ENCODE measurements around the gene UAP1. TPM values are rescaled to one million over a fixed set of nuclear protein-coding genes. Genes with fewer than 3 reads are reported as not detected.
A peak's percentile ranks its signal among the peaks of the same experiment; 100 is the strongest.
"Not testable (repeated sequence)": the region's sequence is repeated elsewhere in the genome, so short reads cannot be mapped to it uniquely, and the experiment has no call there.

Gene UAP1
- total and polyA plus RNA-seq, 2 donors, result 21.9 to 56.3 TPM

DNA sequence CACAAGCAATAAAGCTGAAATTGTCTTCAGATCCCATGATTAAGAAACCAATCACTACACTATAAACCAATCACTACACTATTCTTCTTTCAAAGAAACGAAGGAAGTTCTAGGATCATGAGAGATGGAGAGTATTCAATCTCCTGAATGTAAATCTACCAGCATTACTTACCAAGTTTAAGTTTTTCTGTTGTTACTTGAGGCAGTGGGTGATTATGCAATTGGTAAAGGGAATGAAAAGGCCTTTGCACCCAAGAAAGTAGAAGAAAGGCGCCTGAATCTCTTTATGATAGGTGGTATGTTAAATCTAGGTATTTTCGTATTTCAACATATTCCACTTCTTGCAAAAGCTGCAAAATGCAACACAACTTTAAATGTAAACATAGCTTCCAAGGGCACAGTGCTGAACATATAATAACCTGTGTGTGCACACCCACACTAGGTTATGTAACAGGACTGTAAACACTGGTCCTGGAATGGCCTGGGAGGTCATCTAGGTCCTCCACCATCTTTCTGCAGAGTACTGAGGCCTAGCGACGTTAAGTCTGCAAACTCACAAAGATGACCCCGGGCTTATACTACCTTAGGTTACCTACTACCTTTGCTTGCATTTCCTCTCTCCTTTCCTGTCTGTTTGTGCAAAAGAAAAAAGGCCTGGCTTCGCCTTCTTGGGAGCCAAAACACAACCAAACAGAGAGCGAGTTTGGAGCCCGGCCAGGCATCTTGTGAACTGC, 1.1 kb upstream of the UAP1 start:
- peaks cover 0 to 2% of the 10 kb centered on the region in 2 donors for H3K27me3 ChIP-seq (ENCODE audit: control insufficient read depth in 2 of 2, insufficient read depth in 1 of 2, low read length in 1 of 2)
- no peaks in the 10 kb centered on the region for H3K36me3 ChIP-seq (ENCODE audit: control insufficient read depth in 2 of 2, insufficient read depth in 2 of 2, low read length in 1 of 2)
- WGBS, result 72% methylated on average over 9 of the region's 9 CpGs
- peak in 1 of 9 donors; percentile 3 for DNase-seq (ENCODE audit: low read depth in 6 of 9, low spot score in 9 of 9)
- H3K27ac ChIP-seq (ENCODE audit: low read depth in 1 of 2, low read length in 1 of 2), result peak overlapping the region; percentile 77 to 80
- H3K4me1 ChIP-seq (ENCODE audit: control insufficient read depth in 2 of 2, insufficient read depth in 2 of 2, low read length in 2 of 2), result peaks cover 5 to 12% of the 10 kb centered on the region in 2 donors
- H3K9me3 ChIP-seq (ENCODE audit: control insufficient read depth in 2 of 2, insufficient read depth in 1 of 2, low read length in 1 of 2), result peaks cover 0 to 4% of the 10 kb centered on the region in 2 donors
- H3K4me3 ChIP-seq (ENCODE audit: low read length in 2 of 2), result peak overlapping the region; percentile 78 to 83

DNA sequence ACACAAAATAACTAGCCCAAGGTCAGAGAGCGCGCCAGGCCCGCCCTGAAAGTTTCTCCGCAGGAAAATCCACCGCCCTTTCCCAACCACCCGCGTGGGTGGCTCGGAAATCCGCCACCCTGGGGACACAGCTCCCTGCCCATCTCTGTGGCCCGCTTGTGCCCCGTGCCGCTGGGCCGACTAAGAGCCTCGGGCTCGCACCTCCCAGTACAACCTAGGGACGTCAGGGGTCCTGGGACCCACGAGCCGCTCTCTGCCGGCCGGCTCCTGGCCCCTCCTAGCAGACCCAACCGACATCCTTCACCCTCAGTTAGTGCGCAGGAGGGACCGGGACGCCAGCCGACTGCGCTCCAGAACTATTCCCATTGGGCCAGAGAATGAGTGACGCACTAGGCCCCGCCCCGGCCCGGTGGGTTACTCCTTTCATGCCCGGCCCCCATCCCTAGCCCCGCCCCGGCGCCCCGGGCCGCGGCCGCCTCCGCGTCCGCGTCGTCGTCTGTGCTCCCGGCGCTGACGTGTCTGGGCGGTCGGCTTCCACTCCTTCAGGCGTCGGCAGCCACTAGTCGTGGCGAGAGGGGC, 396 bp upstream of the UAP1 start:
- Histone ChIP-seq H3K27ac (ENCODE audit: low read depth in 1 of 2, low read length in 1 of 2) (peak overlapping the region; percentile 77 to 80), H3K4me1 (ENCODE audit: control insufficient read depth in 2 of 2, insufficient read depth in 2 of 2, low read length in 2 of 2) (peaks cover 5 to 12% of the 10 kb centered on the region in 2 donors)
- 1% methylated on average over 53 of the region's 53 CpGs for WGBS

GRCh38 chr1:162562470-162562828, 927 bp downstream of the UAP1 start:
- Histone ChIP-seq H3K4me3 (ENCODE audit: low read length in 2 of 2) (peak overlapping the region in 1 of 2 donors; percentile 83), H3K36me3 (ENCODE audit: control insufficient read depth in 2 of 2, insufficient read depth in 2 of 2, low read length in 1 of 2) (no peaks in the 10 kb centered on the region), H3K4me1 (ENCODE audit: control insufficient read depth in 2 of 2, insufficient read depth in 2 of 2, low read length in 2 of 2) (peaks cover 5 to 12% of the 10 kb centered on the region in 2 donors), H3K27ac (ENCODE audit: low read depth in 1 of 2, low read length in 1 of 2) (no peak overlapping the region), H3K9me3 (ENCODE audit: control insufficient read depth in 2 of 2, insufficient read depth in 1 of 2, low read length in 1 of 2) (peaks cover 0 to 4% of the 10 kb centered on the region in 2 donors), H3K27me3 (ENCODE audit: control insufficient read depth in 2 of 2, insufficient read depth in 1 of 2, low read length in 1 of 2) (peaks cover 0 to 2% of the 10 kb centered on the region in 2 donors)
- DNase-seq (ENCODE audit: low read depth in 6 of 9, low spot score in 9 of 9), result peak in 4 of 9 donors; percentile 3 to 20 (median 8)
- 94% methylated on average over 5 of the region's 5 CpGs for WGBS

More for the DNA sequence above, 396 bp upstream of the UAP1 start:
- peak; percentile 75 to 97 (median 93) for DNase-seq (ENCODE audit: low read depth in 6 of 9, low spot score in 9 of 9)
- H3K27me3 ChIP-seq (ENCODE audit: control insufficient read depth in 2 of 2, insufficient read depth in 1 of 2, low read length in 1 of 2), result peaks cover 0 to 2% of the 10 kb centered on the region in 2 donors
- H3K36me3 ChIP-seq (ENCODE audit: control insufficient read depth in 2 of 2, insufficient read depth in 2 of 2, low read length in 1 of 2), result no peaks in the 10 kb centered on the region
- H3K4me3 ChIP-seq (ENCODE audit: low read length in 2 of 2), result peak overlapping the region; percentile 78 to 83
- H3K9me3 ChIP-seq (ENCODE audit: control insufficient read depth in 2 of 2, insufficient read depth in 1 of 2, low read length in 1 of 2), result peaks cover 0 to 4% of the 10 kb centered on the region in 2 donors

GRCh38 chr1:162564762-162565218, 3.3 kb downstream of the UAP1 start:
- Histone ChIP-seq H3K4me1 (ENCODE audit: control insufficient read depth in 2 of 2, insufficient read depth in 2 of 2, low read length in 2 of 2) (peaks cover 5 to 12% of the 10 kb centered on the region in 2 donors), H3K4me3 (ENCODE audit: low read length in 2 of 2) (no peak overlapping the region)

DNA sequence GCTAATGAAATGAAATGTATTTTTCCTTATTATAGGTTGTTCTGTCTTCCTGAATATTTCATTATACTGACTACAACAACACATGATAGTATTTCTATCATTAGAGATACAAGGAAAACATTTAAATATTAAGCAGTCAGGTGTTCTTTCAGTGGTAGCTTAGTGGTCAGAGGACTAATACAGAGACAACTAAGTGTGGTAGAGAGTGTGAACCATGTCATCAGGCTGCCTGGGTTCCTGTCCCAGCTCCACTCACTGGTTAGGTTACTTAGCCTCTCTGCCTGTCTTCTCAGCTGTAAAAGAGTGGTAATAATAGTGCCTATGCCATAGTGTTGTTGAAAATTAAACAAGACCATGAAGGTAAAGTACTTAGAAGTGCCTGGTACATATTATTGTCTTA, 3.9 kb downstream of the UAP1 start:
- DNase-seq (ENCODE audit: low read depth in 6 of 9, low spot score in 9 of 9), result no peak
- peaks cover 0 to 2% of the 10 kb centered on the region in 2 donors for H3K27me3 ChIP-seq (ENCODE audit: control insufficient read depth in 2 of 2, insufficient read depth in 1 of 2, low read length in 1 of 2)
- no peak overlapping the region for H3K27ac ChIP-seq (ENCODE audit: low read depth in 1 of 2, low read length in 1 of 2)
- no peak overlapping the region for H3K4me3 ChIP-seq (ENCODE audit: low read length in 2 of 2)
- H3K36me3 ChIP-seq (ENCODE audit: control insufficient read depth in 2 of 2, insufficient read depth in 2 of 2, low read length in 1 of 2), result no peaks in the 10 kb centered on the region
- H3K4me1 ChIP-seq (ENCODE audit: control insufficient read depth in 2 of 2, insufficient read depth in 2 of 2, low read length in 2 of 2), result peaks cover 5 to 12% of the 10 kb centered on the region in 2 donors
- peaks cover 0 to 4% of the 10 kb centered on the region in 2 donors for H3K9me3 ChIP-seq (ENCODE audit: control insufficient read depth in 2 of 2, insufficient read depth in 1 of 2, low read length in 1 of 2)

More at GRCh38 chr1:162564762-162565218, 3.3 kb downstream of the UAP1 start:
- WGBS, result 82% methylated on average over 5 of the region's 5 CpGs
- Histone ChIP-seq H3K27me3 (ENCODE audit: control insufficient read depth in 2 of 2, insufficient read depth in 1 of 2, low read length in 1 of 2) (peaks cover 0 to 2% of the 10 kb centered on the region in 2 donors), H3K36me3 (ENCODE audit: control insufficient read depth in 2 of 2, insufficient read depth in 2 of 2, low read length in 1 of 2) (no peaks in the 10 kb centered on the region), H3K27ac (ENCODE audit: low read depth in 1 of 2, low read length in 1 of 2) (no peak overlapping the region), H3K9me3 (ENCODE audit: control insufficient read depth in 2 of 2, insufficient read depth in 1 of 2, low read length in 1 of 2) (peaks cover 0 to 4% of the 10 kb centered on the region in 2 donors)
- no peak for DNase-seq (ENCODE audit: low read depth in 6 of 9, low spot score in 9 of 9)

DNA sequence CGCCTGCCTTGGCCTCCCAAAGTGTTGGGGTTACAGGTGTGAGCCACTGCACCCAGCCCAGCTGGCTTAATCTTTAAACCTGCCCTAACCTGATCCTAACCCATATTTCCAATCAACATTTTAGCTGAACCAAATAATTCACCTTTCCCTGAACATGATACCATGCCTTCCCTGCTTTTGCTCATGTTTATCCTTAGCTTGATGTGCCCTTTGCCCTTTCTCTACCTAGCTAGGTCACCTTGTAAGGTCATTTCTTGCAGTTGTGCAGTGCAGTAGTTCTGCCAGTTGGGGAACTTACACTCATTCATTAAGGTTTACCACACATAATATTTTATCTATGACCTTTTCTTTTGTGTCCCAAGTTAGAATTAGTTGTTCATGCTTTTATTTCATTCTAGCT, 5.3 kb downstream of the UAP1 start:
- H3K27ac ChIP-seq (ENCODE audit: low read depth in 1 of 2, low read length in 1 of 2), result no peak overlapping the region
- H3K27me3 ChIP-seq (ENCODE audit: control insufficient read depth in 2 of 2, insufficient read depth in 1 of 2, low read length in 1 of 2), result peaks cover 0 to under 1% of the 10 kb centered on the region in 2 donors
- H3K4me1 ChIP-seq (ENCODE audit: control insufficient read depth in 2 of 2, insufficient read depth in 2 of 2, low read length in 2 of 2), result peaks cover 4 to 6% of the 10 kb centered on the region in 2 donors
- no peak overlapping the region for H3K4me3 ChIP-seq (ENCODE audit: low read length in 2 of 2)
- no peaks in the 10 kb centered on the region for H3K36me3 ChIP-seq (ENCODE audit: control insufficient read depth in 2 of 2, insufficient read depth in 2 of 2, low read length in 1 of 2)
- DNase-seq (ENCODE audit: low read depth in 6 of 9, low spot score in 9 of 9), result no peak
- H3K9me3 ChIP-seq (ENCODE audit: control insufficient read depth in 2 of 2, insufficient read depth in 1 of 2, low read length in 1 of 2), result no peaks in the 10 kb centered on the region
- 98% methylated on average over 1 of the region's 1 CpG for WGBS

- Histone ChIP-seq H3K27me3 (ENCODE audit: control insufficient read depth in 2 of 2, insufficient read depth in 1 of 2, low read length in 1 of 2) (no peaks in the 10 kb centered on the region), H3K27ac (ENCODE audit: low read depth in 1 of 2, low read length in 1 of 2) (no peak overlapping the region), H3K4me1 (ENCODE audit: control insufficient read depth in 2 of 2, insufficient read depth in 2 of 2, low read length in 2 of 2) (no peaks in the 10 kb centered on the region), H3K36me3 (ENCODE audit: control insufficient read depth in 2 of 2, insufficient read depth in 2 of 2, low read length in 1 of 2) (no peaks in the 10 kb centered on the region), H3K9me3 (ENCODE audit: control insufficient read depth in 2 of 2, insufficient read depth in 1 of 2, low read length in 1 of 2) (no peaks in the 10 kb centered on the region), H3K4me3 (ENCODE audit: low read length in 2 of 2) (no peak overlapping the region)
- WGBS, result 57% methylated on average over 4 of the region's 4 CpGs
- DNase-seq (ENCODE audit: low read depth in 6 of 9, low spot score in 9 of 9), result no peak
Observed at GRCh38 chr1:162568802-162569201, 7.3 kb downstream of the UAP1 start.

DNA sequence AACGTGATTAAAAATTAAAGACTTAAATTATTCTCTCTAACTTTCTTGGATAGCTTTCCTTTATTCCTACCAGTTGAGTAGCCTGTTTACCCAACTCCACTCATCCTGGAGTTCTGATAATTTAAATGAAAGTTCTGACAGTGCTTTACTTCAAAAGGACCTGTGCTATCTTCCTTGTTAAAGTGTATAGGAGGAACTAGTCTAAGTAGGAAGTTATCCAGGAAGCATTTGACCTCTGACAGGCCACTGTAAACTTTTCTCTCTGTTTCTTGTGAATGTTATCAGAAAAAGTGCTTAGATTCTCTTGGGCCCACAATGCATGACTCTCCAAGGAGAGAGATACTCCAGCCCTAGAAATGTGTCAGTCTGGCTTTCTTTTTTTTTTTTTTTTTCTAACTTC, 9.2 kb downstream of the UAP1 start:
- no peak for DNase-seq (ENCODE audit: low read depth in 6 of 9, low spot score in 9 of 9)
- H3K27ac ChIP-seq (ENCODE audit: low read depth in 1 of 2, low read length in 1 of 2), result no peak overlapping the region
- H3K4me1 ChIP-seq (ENCODE audit: control insufficient read depth in 2 of 2, insufficient read depth in 2 of 2, low read length in 2 of 2), result no peaks in the 10 kb centered on the region
- H3K27me3 ChIP-seq (ENCODE audit: control insufficient read depth in 2 of 2, insufficient read depth in 1 of 2, low read length in 1 of 2), result no peaks in the 10 kb centered on the region
- H3K36me3 ChIP-seq (ENCODE audit: control insufficient read depth in 2 of 2, insufficient read depth in 2 of 2, low read length in 1 of 2), result no peaks in the 10 kb centered on the region
- H3K4me3 ChIP-seq (ENCODE audit: low read length in 2 of 2), result no peak overlapping the region
- no peaks in the 10 kb centered on the region for H3K9me3 ChIP-seq (ENCODE audit: control insufficient read depth in 2 of 2, insufficient read depth in 1 of 2, low read length in 1 of 2)
- WGBS, result 96% methylated on average over 1 of the region's 1 CpG

DNA sequence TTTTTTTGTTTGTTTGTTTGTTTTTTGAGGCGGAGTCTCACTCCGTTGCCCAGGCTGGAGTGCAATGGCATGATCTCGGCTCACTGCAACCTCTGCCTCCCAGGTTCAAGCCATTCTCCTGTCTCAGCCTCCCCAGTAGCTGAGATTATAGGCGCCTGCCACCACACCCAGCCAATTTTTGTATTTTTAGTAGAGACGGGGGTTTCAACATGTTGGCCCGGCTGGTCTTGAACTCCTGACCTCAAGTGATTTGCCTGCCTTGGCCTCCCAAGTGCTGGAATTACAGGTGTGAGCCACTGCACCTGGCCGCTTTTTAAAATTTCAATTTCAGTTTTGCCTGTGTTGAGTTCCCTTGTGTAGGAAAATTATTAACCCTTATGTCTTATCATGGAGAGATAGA, 9.6 kb downstream of the UAP1 start:
- WGBS, result 97% methylated on average over 7 of the region's 7 CpGs
- H3K4me3 ChIP-seq (ENCODE audit: low read length in 2 of 2); H3K27me3 ChIP-seq (ENCODE audit: control insufficient read depth in 2 of 2, insufficient read depth in 1 of 2, low read length in 1 of 2); DNase-seq (ENCODE audit: low read depth in 6 of 9, low spot score in 9 of 9); H3K27ac ChIP-seq (ENCODE audit: low read depth in 1 of 2, low read length in 1 of 2); H3K36me3 ChIP-seq (ENCODE audit: control insufficient read depth in 2 of 2, insufficient read depth in 2 of 2, low read length in 1 of 2); H3K4me1 ChIP-seq (ENCODE audit: control insufficient read depth in 2 of 2, insufficient read depth in 2 of 2, low read length in 2 of 2); H3K9me3 ChIP-seq (ENCODE audit: control insufficient read depth in 2 of 2, insufficient read depth in 1 of 2, low read length in 1 of 2): not testable (repeated sequence)
